IMR-90 (cell line): ENCODE measurements around the gene C14orf119. TPM values are rescaled to one million over a fixed set of nuclear protein-coding genes. Genes with fewer than 3 reads are reported as not detected.
A peak's percentile ranks its signal among the peaks of the same experiment; 100 is the strongest.

Experiments
- ATAC-seq: fragments of 200-7000 bp; cut with Tn5 transposase; 2 replicates; pipeline ENCODE4 v1.9.1; 2020; ENCODE audit warnings: low read depth, mild to moderate bottlenecking, moderate library complexity
- BruUV-seq: library from RNA; stranded (reverse); fragments of 400-500 nt; replicated peaks from 2 replicates; lab custom pipeline; 2021; lab: Mats Ljungman, UMichigan
- CTCF ChIA-PET: fragments of 300-600 bp; formaldehyde crosslinking; extraction: SDS; loops from one replicate; lab custom pipeline; 2021; ENCODE audit warnings: antibody characterized with exemption; lab: Yijun Ruan, JAX
- POLR2A ChIA-PET: fragments of 300-600 bp; sonication (Branson Sonifier 250); formaldehyde crosslinking; loops from one replicate; lab custom pipeline; 2022; ENCODE audit warnings: antibody characterized with exemption; ENCODE audit not compliant: unreplicated experiment; lab: Charles Lee
- DNase-seq: peaks from one replicate; pipeline ENCODE4 v3.0.0; 2013
- H2AFZ ChIP-seq: replicated peaks from 2 replicates; pipeline ENCODE3; 2013; ENCODE audit warnings: low read length, mild to moderate bottlenecking; ENCODE audit not compliant: poor library complexity
- H2AK5ac ChIP-seq: 2 replicates; pipeline ENCODE4 v1.6.1; 2013; ENCODE audit warnings: low read depth, low read length, inconsistent platforms
- H2AK9ac ChIP-seq: replicated peaks from 2 replicates; pipeline ENCODE3; 2013; ENCODE audit warnings: mild to moderate bottlenecking, low read depth, low read length, moderate library complexity; ENCODE audit not compliant: poor library complexity
- H2BK120ac ChIP-seq: 2 replicates; pipeline ENCODE4 v1.6.1; 2013; ENCODE audit warnings: low read depth, low read length, inconsistent platforms
- H2BK15ac ChIP-seq: 3 replicates; pipeline ENCODE4 v1.6.1; 2013; ENCODE audit warnings: low read depth, low read length, inconsistent platforms
- H2BK20ac ChIP-seq: 2 replicates; pipeline ENCODE4 v1.6.1; 2013; ENCODE audit warnings: low read depth, mild to moderate bottlenecking, inconsistent platforms, low read length, moderate library complexity
- H2BK5ac ChIP-seq: 2 replicates; pipeline ENCODE4 v1.6.1; 2013; ENCODE audit warnings: mild to moderate bottlenecking, low read depth, low read length, inconsistent platforms; ENCODE audit not compliant: poor library complexity, severe bottlenecking
- H3K14ac ChIP-seq: replicated peaks from 2 replicates; pipeline ENCODE4 v1.6.1; 2013; ENCODE audit warnings: low read depth, low read length, inconsistent platforms
- H3K18ac ChIP-seq: 2 replicates; pipeline ENCODE4 v1.6.1; 2013; ENCODE audit warnings: low read depth, low read length, control low read depth
- H3K23ac ChIP-seq: 2 replicates; pipeline ENCODE4 v1.6.1; 2013; ENCODE audit warnings: low read depth, low read length, inconsistent platforms
- H3K27ac ChIP-seq: 2 replicates; pipeline ENCODE4 v1.5.1; 2013; ENCODE audit warnings: mild to moderate bottlenecking, control low read depth, low read length; ENCODE audit not compliant: insufficient read depth
- H3K27me3 ChIP-seq: 2 replicates; pipeline ENCODE4 v1.6.1; 2013; ENCODE audit warnings: low read length; ENCODE audit not compliant: control insufficient read depth, insufficient read depth
- H3K36me3 ChIP-seq: 2 replicates; pipeline ENCODE4 v1.6.1; 2013; ENCODE audit warnings: low read length, mixed read lengths; ENCODE audit not compliant: control insufficient read depth, insufficient read depth
- H3K4ac ChIP-seq: 2 replicates; pipeline ENCODE4 v1.6.1; 2013; ENCODE audit warnings: low read depth, low read length, inconsistent platforms
- H3K4me1 ChIP-seq: 2 replicates; pipeline ENCODE4 v1.6.1; 2013; ENCODE audit warnings: low read length, mixed read lengths; ENCODE audit not compliant: control insufficient read depth, insufficient read depth
- H3K4me2 ChIP-seq: 2 replicates; pipeline ENCODE4 v1.6.1; 2013; ENCODE audit warnings: low read depth, mild to moderate bottlenecking, control low read depth, low read length, moderate library complexity
- H3K4me3 ChIP-seq: 2 replicates; pipeline ENCODE4 v1.5.1; 2013; ENCODE audit warnings: low read depth, mild to moderate bottlenecking, control low read depth, low read length, moderate library complexity; ENCODE audit not compliant: insufficient read depth
- H3K56ac ChIP-seq: 2 replicates; pipeline ENCODE4 v1.6.1; 2013; ENCODE audit warnings: low read length, inconsistent platforms; ENCODE audit not compliant: insufficient read depth; ENCODE audit errors: extremely low read depth
- H3K79me1 ChIP-seq, 2 experiments: 2 replicates each; pipeline ENCODE4 v1.6.1; 2013; ENCODE audit warnings: low read length in 2 of 2, inconsistent platforms in 1 of 2, low read depth in 1 of 2
- H3K9ac ChIP-seq: 2 replicates; pipeline ENCODE4 v1.6.1; 2013; ENCODE audit warnings: low read depth, low read length, control low read depth
- H3K9me1 ChIP-seq: 2 replicates; pipeline ENCODE4 v1.6.1; 2013; ENCODE audit warnings: low read length, inconsistent platforms; ENCODE audit not compliant: insufficient read depth
- H3K9me3 ChIP-seq: 2 replicates; pipeline ENCODE4 v1.6.1; 2013; ENCODE audit warnings: low read length; ENCODE audit not compliant: control insufficient read depth, insufficient read depth
- H4K20me1 ChIP-seq: 2 replicates; pipeline ENCODE4 v1.6.1; 2013; ENCODE audit warnings: low read length, inconsistent platforms; ENCODE audit not compliant: insufficient read depth
- H4K5ac ChIP-seq: 2 replicates; pipeline ENCODE4 v1.6.1; 2013; ENCODE audit warnings: mild to moderate bottlenecking, low read depth, low read length, control low read depth
- H4K8ac ChIP-seq, 2 experiments: 2 replicates each; pipeline ENCODE4 v1.6.1; 2013; ENCODE audit warnings: low read depth in 2 of 2, low read length in 2 of 2, control low read depth in 1 of 2, inconsistent platforms in 1 of 2
- H4K91ac ChIP-seq: 2 replicates; pipeline ENCODE4 v1.6.1; 2013; ENCODE audit warnings: low read depth, low read length, inconsistent platforms; ENCODE audit not compliant: insufficient read depth
- POLR2A ChIP-seq: IDR thresholded peaks from 2 replicates; pipeline ENCODE4 v1.6.1; 2012; ENCODE audit warnings: mild to moderate bottlenecking, low read depth, low read length
- WGBS, 2 experiments: methylation state at CpG; one replicate each; pipeline versions ENCODE4 v1.1.5 to v1.1.7; 2013; ENCODE audit warnings: missing lambda C conversion rate in 2 of 2; ENCODE audit not compliant: insufficient read length in 1 of 2; ENCODE audit errors: extremely low coverage in 2 of 2; 5-methylcytosine and 5-hydroxymethylcytosine counted together
- dilution Hi-C: fragments of 300-500 bp; cut with HindIII; formaldehyde crosslinking; loops from one replicate; pipeline ENCODE4 v1.14.3; 2018; ENCODE audit warnings: low sequenced_read_pairs; ENCODE audit not compliant: unreplicated experiment
- in situ Hi-C: fragments of 300-500 bp; cut with MboI; formaldehyde crosslinking; loops from 3 replicates; pipeline ENCODE4 v1.14.3; 2019; ENCODE audit warnings: low sequenced_read_pairs, inconsistent platforms, mixed read lengths
- intact Hi-C: fragments of 100-400 bp; cut with micrococcal nuclease; formaldehyde crosslinking; loops from 2 replicates; pipeline ENCODE4 v1.10.0; 2022
- polyA plus RNA-seq, 3 experiments: library from polyadenylated mRNA; depleted of rRNA; stranded (reverse); fragments of >200 nt; gene quantifications; 2 replicates each; pipeline ENCODE4 v1.2.3, GENCODE V29; 2012; ENCODE audit warnings: low replicate concordance in 1 of 3
- total RNA-seq: library from RNA; depleted of rRNA; stranded (reverse); fragments of >200 nt; gene quantifications from 2 replicates; pipeline ENCODE4 v1.2.3, GENCODE V29; 2012

The C14orf119 gene
- total and polyA plus RNA-seq, 2 of the 4 experiments (the other 2 are of a cell fraction), result 74.0 to 83.7 TPM

DNA sequence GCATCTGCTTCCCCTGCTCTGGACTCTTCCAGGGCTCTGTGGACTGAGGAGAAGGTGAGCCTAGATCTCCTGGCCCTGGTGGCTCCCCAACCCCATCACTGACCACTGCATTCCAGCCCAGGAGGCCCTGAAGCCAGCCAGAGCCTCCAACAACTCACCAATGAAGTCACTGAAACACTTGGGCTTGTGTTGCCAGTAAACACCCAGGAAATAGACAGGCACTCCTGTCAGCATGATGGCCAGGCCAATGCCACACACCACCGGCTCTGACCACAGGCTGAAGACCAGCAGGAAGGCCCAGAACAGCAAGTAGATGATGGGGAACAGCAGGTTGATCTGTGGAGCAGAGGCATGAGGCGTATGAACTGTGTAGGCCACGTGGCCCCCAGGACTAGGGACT is 32.6 kb downstream of the C14orf119 start:
- no peak overlapping the region for H3K14ac ChIP-seq
- no peak overlapping the region for H3K4me3 ChIP-seq
- H3K9me3 ChIP-seq, result no peaks in the 10 kb centered on the region
- ATAC-seq, result no peak
- H3K4ac ChIP-seq, result no peak overlapping the region
- no peaks in the 10 kb centered on the region for H3K36me3 ChIP-seq
- no peak overlapping the region for H2BK15ac ChIP-seq
- ChIA-PET CTCF (no interaction called here), POLR2A (no interaction called here)
- H3K9ac ChIP-seq, result no peak overlapping the region
- no peak for TF ChIP-seq POLR2A
- no peak overlapping the region for H4K5ac ChIP-seq
- peaks cover 29% of the 10 kb centered on the region for H3K27me3 ChIP-seq
- no peak overlapping the region for H3K27ac ChIP-seq
- no peak overlapping the region for H4K8ac ChIP-seq
- H3K23ac ChIP-seq, result no peak overlapping the region
- H2AFZ ChIP-seq, result peak overlapping the region; percentile 33
- H4K20me1 ChIP-seq, result no peaks in the 10 kb centered on the region
- H2BK5ac ChIP-seq, result no peak overlapping the region
- H2AK9ac ChIP-seq, result no peak overlapping the region
- H3K18ac ChIP-seq, result no peak overlapping the region
- no peaks in the 10 kb centered on the region for H3K4me1 ChIP-seq
- no peak overlapping the region for H2BK120ac ChIP-seq
- no peak overlapping the region for H3K4me2 ChIP-seq
- no peak overlapping the region for H3K56ac ChIP-seq
- H3K79me1 ChIP-seq, result no peaks in the 10 kb centered on the region
- H3K9me1 ChIP-seq, result no peaks in the 10 kb centered on the region
- BruUV-seq, result no TSS peak
- dilution Hi-C loops (no loop called here), in situ Hi-C loops (loop anchor here (5.0 kb wide), 1 partner anchor 54 kb away; the partner anchor contains the start of gene SLC7A8), intact Hi-C loops (no loop called here)
- H4K91ac ChIP-seq, result no peak overlapping the region
- no peak for DNase-seq
- no peak overlapping the region for H2AK5ac ChIP-seq
- 60% methylated on average over 1 of the region's 3 CpGs; no CpG with 5 or more reads in 1 of the 2 experiments for WGBS, 2 experiments
- no peak overlapping the region for H2BK20ac ChIP-seq
